NCI-H2227 (cell line): ENCODE results near the gene CKLF.
"Not testable (repeated sequence)": the region's sequence is repeated elsewhere in the genome, so short reads cannot be mapped to it uniquely, and the experiment has no call there.

ENCODE experiments used
- DNase-seq: peaks from one replicate; lab custom pipeline; 2025; ENCODE audit not compliant: unreplicated experiment; lab: John Stamatoyannopoulos, UW

The CKLF gene

GRCh38 chr16:66566051-66566901, 13.9 kb downstream of the CKLF start, which contains the start of gene CMTM1:
TSS of gene CMTM1 (plus strand) at chr16:66566439. CDS start at chr16:66566514, 75 bp downstream.
- DNase-seq = no peak

GRCh38 chr16:66567270-66567669, 14.9 kb downstream of the CKLF start:
- DNase-seq = not testable (repeated sequence)

GRCh38 chr16:66568355-66568754, 16.0 kb downstream of the CKLF start:
- no peak for DNase-seq

- no peak for DNase-seq
These were observed 16.8 kb downstream of the CKLF start for GRCh38 chr16:66569131-66569530.

- DNase-seq = no peak
These were observed 17.5 kb downstream of the CKLF start for GRCh38 chr16:66569827-66570405.

- no peak for DNase-seq
These were observed 20.0 kb downstream of the CKLF start for GRCh38 chr16:66572356-66572755.

GRCh38 chr16:66574081-66574480, 21.7 kb downstream of the CKLF start:
- DNase-seq = no peak

- DNase-seq = no peak
These were observed 22.2 kb downstream of the CKLF start for GRCh38 chr16:66574531-66574930.

GRCh38 chr16:66575060-66575459, 22.7 kb downstream of the CKLF start:
- no peak for DNase-seq

GRCh38 chr16:66576296-66576695, 23.9 kb downstream of the CKLF start:
- no peak for DNase-seq

- peak; percentile 9 for DNase-seq
These were observed 26.5 kb downstream of the CKLF start, which contains the start of gene CMTM2 for GRCh38 chr16:66578651-66579531. TSS of gene CMTM2 (plus strand) at chr16:66579463. CDS start at chr16:66579608, 145 bp downstream.

- no peak for DNase-seq
These were observed 28.3 kb downstream of the CKLF start for GRCh38 chr16:66580605-66581209.

GRCh38 chr16:66581246-66581952, 29.0 kb downstream of the CKLF start:
- no peak for DNase-seq

GRCh38 chr16:66585481-66586239, 33.3 kb downstream of the CKLF start:
- no peak for DNase-seq

- no peak for DNase-seq
These were observed 35.7 kb downstream of the CKLF start for GRCh38 chr16:66587881-66588600.

- no peak for DNase-seq
These were observed 36.8 kb downstream of the CKLF start for GRCh38 chr16:66588981-66589713.

GRCh38 chr16:66590322-66590721, 37.9 kb downstream of the CKLF start:
- no peak for DNase-seq

GRCh38 chr16:66591018-66591417, 38.6 kb downstream of the CKLF start:
- no peak for DNase-seq
